Stimulated activated CD4-positive, alpha-beta T cell treated with anti-CD3 and anti-CD28 coated beads, TNF-alpha, amount 100 ng/mL, for 4 hours (primary cell): ENCODE results near the gene CXCL14.

Experiments
- DNase-seq, 3 experiments: peaks; one replicate each; pipeline ENCODE4 v3.0.0-alpha.2; 2020; ENCODE audit warnings: low read depth in 3 of 3

The CXCL14 gene

DNA sequence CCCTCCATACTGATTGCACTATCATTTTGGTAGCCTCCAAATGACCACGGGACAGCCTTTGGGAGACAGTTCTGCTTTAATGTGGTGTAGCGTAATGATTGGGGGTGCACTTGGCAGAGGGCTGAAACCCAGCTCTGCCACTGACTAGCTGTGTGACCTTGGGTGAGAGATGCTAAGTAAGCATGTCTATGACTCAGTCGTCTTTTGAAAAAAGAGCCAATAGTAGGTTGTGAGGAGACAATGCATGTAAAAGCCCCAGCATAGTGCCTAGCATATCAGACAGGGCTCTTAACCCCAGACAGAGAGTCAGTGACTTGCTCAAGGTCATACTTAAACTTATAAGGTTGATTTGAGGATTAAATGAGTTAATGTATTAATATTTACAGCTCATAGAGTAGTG lies 18.0 kb upstream of the CXCL14 start:
- DNase-seq = no peak

DNA sequence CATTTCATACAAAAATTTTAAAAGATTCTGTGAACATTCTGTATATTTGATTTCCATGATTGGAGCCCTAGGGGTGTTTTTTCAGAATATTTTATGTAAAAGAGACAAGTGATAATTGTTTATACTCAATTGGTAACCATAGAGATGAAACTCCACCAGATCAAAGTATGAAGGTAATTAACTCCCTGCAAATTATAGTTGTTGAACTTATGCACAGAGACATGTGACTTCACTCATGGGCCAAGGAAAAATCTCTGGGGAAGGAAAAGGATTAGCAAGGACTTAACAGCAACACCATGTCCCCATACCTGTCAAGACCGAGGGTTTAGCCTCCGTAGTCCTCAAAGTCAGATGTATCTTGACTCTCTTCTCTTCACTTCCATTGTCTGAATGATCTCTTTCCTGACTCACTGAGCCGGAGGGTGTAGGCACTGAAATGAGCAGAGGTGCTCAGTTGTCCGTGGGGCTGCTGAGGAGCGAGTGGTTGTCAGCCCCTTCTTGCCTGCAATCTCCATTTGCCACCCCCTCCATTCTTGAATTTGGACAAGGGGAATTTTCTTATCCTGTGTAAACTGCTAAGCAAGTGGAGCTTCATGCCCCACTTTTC lies 17.5 kb upstream of the CXCL14 start:
- DNase-seq = no peak

DNA sequence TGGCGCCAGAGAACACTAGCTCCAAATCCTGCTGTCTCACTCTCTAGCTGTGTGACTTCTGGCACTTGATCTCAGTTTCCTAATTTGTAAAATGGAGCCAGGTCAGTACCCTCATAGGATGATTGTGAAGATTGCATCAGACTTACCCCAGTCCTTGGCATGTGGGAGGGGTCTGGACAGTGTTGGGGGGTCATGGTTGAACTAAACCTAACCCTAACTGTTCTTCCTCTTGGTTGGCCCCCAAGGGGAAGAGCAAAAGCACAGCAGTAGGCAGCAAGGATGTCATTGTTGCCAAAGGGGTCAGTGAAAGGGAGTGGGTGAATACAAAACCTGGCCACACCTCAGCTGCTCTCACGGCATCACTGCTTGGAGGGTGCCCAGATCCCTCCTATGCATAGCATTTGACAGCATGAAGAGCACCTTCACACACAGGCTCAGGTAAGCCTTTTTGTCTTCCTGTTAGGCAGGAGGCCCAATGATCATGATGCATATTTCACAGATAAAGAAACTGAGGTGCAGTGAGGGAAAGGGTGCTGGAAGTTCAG lies 15.7 kb upstream of the CXCL14 start:
- no peak for DNase-seq

DNA sequence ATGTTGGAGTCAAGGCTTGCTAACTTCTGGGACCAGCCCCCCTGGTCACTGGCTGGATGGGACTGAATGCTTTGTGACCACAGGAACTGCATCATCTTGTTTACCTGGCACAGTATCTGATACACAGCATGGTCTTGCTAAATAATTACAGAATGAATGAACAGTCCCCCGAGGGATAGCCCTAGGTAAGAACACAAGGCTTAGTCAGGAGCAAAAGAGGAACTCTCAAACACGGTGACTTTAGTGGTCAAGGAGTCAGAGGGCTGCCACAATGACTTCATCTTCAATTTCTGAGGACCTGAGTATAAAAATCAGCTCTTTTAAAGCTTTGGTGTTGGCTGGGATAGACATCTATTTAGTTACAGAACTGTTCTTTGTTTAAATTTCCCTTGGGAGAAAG lies 15.1 kb upstream of the CXCL14 start:
- DNase-seq = no peak

DNA sequence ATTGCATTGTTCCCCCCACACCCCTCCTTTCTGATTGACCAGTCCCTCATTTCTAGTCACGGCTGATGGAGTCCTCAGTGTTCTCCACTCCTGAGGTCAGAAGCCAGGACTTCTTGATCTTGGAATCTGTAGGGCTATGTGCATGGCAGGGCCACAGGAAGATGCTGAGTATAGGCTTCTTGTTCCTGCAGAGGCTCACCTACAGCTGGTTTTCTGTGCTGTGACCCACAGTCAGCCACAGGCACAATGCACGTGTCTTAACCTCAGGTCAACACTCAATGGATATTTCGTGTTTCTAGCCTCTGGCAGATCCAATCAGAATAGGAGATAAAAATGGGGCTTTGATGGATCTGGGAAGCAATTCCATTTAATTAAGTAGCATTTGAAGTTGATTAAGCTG lies 14.3 kb upstream of the CXCL14 start:
- no peak for DNase-seq

DNA sequence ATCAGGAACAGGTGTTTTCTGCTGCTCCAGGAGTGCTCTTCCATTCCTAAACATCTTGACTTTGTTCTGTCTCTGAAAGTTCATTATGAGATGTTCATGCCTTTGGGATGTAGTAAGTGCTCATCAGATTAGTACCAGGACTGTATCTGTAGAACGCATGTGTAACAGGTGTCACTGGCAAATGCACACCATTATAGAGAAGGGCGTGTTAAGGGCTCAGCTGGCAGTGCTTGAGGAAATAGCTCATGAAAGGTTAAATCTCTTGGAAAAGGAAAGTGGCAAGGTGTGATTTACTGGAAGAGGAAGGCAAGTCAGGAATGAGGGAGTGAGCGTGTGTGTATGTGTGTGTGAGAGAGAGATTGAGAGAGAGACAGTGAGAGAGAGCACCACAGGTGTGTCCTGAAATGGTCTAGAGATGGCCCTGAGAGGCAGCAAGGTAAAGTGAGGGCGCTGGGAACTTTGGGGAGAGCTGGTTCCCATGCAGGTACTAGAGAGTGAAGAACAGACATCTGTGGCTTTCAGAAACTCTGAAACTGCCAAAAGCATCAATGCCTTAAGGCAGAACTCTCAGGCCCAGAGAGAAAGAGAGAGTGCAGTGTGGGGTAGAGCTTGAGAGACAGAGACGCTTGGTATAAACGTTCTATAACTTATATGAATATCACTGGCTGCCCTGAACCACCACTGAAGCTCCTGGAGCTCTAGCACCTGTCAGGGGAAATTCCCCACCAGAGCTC lies 13.7 kb upstream of the CXCL14 start:
- no peak for DNase-seq

DNA sequence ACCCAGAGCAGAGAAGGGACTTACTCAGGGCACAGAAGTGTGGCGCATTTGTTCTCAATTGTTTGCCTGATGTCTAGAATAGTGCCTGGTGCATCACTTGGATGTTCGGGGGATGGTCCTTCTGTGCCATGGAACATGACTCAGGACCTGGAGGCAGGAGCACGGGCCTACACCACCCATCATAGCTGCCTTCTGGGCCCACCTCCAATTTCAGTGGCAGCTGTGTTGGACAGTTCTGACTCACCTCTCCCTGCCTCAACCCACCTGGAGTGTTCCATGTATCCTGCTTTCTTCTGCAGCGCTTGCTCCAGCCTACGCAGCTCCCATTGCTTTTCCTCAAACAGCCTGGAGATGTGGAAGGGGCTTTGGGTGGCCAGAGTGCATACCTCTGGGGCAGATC lies 12.5 kb upstream of the CXCL14 start:
- DNase-seq = no peak

DNA sequence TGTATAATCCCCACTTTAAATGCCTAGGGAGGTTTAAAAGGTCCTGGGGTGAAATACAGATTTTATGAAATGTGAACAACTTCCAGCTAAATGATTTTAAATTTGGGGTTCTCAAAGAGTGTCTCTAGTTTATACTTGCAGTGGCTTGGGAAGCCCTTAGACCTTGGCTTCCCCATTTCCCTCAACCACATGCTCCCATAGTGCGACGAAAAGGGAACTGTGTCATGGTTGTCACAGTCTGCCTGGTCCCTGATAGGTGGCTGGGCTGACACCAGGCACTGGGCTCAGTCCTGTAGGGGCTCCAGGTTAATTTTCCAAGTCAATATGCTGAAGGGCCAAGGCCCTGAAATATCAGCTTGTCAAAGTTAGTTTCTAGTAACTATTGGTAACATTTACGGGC lies 10.4 kb upstream of the CXCL14 start:
- no peak for DNase-seq

DNA sequence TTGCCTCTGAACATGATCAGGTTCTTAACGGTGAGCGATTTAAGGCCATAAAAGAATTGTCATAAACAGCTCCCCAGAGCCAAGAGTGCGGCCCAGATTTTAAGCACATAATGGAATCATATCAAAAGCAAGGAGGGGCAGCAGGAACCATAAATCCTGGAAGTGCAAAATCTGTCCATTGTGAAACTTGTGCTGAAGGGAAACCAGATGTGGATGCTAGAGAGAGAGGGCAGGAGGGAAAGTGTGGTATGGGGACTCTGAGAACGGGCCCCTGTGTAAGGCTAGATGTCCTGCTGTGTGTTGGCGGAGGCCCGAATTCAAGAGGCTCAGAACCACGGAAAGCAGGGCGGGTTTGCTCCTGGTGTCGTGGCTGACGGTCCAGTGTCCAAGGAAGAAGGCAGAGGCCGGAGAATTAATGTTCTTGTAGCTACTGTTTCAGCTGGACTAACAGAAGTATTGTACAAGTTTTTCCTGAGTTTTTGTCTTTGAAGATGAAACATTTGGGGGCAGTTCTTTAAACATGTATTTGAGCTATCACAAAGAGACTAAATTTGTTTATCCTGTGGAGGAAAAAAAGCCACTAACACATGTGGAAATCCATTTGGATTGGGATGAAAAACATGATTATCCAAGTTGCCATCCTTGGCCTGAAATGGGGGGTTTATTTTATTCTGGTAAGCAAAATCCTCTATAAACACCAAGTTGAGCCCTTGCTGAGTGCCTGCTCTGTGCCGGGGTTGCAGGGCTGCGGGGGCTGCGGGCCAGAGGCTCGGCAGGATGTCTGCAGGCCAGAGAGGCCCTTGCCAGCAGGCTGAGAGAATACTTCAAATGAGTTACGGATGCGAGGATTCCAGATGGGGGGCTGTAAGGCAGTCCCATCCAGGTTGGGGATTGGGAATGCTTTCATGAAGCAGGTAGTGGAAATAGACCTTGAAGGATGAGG lies 9.2 kb upstream of the CXCL14 start:
- DNase-seq = no peak

DNA sequence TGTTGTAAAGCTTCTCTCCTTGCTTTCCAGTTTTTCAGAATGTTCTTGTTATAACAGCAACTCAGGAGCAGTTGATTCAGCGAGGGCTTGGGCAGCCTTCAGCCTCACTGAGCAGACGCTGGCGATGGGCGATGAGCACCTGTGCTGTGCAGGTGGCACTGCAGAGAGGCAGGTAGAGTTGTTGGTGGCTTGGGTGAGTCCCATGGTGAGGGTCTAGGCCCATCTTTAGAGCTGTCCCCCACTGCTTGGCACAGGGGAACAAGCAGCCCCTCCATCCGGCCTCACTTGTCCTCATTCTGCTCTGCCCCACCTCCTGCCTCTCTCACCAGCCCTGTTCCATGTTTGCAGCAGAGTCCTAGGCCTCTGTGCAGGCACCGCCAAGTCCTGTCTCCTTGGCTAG lies 6.1 kb upstream of the CXCL14 start:
- no peak for DNase-seq

DNA sequence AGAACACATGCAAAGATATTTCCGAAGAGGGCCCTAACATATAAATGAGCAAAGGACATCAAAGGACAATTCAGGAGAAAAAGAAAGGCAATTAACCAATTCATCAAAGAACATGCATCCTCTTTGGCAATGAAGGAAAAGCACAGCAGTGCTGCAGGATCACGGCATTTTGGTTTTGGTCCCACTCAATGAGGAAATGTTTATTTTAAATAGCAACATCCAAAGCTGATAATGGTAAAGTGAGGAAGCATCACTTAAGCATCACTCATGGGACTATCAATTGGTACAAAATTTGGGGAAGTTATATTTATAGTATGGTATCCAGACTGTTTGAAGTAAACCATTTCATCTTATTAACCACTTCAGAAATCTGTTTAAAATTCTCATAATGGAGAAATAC lies 5.5 kb upstream of the CXCL14 start:
- DNase-seq = no peak

DNA sequence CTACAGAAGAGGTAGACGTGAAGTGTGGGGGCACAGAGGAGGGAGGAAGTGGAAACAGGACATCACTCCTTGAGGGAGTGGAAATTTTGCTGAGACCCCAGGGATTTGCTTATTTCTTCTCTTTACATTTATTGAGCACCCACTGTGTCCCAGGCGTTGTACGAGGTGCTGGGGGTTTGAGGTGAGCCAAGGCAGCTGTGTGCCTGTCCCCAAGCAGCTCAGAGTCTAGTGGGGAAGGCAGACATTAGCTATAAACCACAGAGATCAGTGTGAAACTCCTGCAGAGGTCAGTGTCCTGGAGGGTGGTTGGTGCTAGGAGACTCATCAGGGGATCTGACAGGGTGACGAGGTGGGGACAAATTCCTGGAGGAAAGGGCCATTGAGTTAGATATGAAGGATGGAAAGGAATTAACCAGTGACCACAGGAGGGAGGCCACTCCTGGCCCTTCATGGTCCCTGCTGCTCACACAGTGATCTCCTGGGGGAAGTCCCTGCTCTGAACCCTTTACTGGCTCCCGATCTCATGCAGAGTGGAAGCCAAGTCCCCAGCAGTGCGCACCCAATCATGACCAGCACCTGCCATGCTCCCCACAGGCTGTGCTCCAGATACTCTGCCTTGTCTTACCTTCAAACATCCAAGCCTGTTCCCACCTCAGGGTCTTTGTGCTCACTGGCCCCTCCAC lies 3.4 kb upstream of the CXCL14 start:
- no peak for DNase-seq

DNA sequence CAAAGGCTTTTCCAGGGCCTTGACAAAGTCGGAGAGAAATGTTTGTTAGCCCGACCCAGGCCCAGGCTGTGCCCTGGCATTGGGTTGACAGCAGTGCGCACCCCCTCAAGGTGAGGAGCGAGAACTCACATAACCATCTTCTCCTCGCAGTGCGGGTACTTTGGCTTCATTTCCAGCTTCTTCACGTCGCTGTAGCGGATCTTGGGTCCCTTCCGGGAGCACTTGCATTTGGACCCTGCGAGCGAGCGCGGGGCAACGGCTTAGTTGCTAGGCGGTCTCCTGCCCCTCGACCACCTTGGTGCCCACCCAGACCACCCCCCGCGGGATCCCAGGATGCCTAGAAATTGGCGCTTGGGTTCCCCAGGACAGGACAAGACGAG lies 496 bp downstream of the CXCL14 start:
- DNase-seq = no peak

DNA sequence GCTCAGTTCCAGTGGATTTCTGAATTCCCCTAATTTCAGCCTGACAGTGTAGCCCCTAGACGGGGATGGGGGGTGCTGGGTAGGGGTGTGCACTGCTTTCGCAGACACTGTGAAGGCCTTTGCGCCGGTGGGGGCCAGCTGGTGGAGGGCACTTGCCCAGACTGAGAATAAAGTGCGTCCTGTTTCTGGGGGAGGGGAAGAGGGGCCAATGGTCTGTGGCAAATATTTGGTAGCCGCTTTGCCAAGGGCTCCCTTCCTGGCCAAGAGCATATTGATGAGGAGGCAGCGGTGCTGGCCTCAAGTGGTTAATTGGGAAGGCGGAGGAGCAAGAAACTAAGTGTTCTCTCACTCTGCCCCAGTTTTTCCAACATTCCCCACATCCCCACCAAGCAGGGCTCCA lies 1.4 kb downstream of the CXCL14 start:
- no peak for DNase-seq

DNA sequence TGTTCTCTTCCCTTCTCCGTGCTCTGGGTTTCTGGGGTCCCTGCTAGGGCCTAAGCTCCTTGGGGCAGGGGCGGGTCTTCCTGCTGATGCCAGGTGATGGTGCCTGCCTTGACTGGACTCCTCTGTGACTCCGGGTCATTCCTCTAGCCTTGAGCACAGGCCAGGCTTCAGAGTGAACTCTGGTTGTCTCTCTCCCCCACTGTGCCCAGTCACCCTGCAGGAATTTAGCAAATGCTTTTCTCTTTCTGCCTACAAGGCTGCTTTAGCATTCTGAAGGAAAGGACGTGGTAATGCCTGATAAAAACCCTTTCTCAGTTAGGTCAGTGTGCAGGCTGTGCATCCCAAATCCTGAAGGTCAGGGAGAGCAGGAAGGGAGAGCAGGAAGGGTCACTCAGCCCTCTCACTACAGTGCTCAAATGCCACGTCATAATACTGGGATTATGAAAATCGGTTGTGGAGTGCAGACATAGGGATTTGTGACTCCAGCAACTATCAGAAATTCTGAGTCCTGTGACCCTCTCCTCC lies 2.7 kb downstream of the CXCL14 start:
- no peak for DNase-seq

DNA sequence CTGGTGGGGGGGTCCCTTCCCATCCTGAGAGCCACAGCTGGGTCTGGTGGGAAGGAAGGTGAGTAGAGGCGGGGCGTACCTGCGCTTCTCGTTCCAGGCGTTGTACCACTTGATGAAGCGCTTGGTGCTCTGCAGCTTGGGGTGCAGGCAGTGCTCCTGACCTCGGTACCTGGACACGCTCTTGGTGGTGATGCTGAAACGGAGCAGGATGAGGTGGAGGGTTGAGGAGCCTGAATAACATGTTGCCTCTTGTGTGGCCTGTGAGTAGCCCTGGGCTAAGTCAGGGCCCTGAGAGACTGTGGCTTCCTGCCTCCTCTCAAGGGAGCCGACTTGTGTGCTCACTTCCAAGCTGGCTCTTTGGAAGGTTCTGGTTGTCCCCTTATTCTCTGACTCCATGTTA lies 4.3 kb downstream of the CXCL14 start:
- DNase-seq = no peak

DNA sequence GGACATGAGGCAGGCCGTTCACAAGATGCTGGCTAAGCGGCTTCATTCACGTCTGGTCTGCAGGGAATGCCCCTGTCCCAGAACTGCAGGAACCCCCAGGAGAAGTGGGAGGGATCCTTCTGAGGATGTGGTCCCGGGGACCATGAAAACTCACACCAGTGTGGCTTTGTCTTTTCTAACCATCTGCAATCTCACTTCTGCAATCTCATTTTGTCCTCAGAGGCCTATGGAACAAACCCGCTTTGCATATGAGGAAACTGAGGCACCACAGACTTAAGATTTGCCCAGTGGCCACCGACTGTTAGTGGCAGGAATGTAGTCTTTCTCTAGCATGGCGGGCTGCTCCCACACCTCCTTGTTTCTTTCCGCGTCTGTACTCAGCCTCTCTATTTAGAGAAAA lies 6.9 kb downstream of the CXCL14 start:
- DNase-seq = no peak

DNA sequence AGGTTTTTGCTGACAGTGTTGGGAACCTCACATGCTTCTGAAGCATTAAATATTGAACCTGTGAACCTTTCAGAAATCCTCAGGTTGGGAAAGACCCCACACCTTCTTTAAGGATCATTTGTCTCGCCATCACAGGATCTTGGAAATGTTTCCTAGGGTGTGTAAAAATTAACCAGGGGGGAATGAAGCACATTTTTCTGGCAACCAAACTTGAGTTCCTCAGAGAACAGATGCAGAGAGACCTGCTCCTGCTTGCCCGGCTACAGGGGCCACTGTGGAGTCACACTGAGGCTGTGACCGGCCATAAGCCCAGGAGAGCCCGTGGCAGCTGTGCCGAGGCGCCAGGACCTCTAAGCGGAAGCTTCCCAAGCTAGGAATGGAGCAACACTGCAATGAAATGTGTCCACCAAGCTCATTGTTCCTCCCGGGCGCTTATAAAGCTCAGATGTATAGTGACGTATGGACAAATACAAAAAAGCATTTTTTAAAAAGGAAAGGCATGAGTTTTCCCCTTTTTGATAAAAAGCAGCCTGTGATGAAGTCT lies 7.7 kb downstream of the CXCL14 start:
- no peak for DNase-seq

DNA sequence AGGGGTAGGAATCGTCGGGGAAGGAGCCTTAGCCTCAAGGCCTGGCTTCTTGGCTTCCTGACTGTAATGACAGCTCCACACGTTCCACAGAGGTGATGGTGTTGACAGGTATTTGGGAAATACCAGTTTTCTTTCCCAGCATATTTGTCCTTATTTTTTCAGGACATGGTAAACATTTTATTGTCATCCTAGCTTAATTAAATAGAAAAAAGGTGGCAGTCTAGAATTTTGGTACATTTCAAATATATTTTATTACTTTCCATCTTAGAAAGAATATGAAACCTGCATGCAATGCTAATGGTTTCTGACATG lies 8.4 kb downstream of the CXCL14 start:
- no peak for DNase-seq

DNA sequence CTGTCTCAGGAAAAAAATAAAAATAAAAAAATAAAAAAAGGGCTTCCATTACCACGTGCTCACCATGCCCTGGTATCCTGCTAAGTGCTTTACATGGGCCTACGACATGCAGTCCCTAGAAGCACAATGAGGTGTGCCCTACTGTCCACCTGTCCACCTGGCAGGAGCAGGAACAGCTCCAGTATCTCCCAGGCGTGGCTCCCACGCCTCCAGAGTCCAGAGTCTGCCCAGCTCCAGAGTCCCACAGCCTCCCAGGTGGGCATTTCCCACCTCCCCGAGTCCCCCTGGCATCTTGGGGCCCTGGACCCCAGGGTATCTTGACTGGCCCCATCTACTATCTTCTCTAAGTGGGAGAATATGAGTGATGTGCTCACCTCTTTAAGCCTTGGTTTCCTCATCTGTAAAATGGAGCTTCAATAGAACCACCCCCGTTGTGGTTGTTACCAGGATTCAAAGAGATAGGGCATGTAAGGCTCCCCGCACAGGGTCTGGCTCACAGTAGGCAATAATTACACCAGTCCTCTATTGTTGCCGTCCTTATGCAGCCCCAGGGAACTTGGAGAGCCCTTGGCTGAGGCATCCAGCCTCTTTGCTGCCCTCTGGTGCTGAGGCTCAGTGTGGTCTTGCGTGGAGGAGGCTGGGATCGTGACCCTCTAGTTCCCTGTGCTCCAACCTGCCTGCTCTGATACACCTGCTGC lies 8.9 kb downstream of the CXCL14 start:
- no peak for DNase-seq

DNA sequence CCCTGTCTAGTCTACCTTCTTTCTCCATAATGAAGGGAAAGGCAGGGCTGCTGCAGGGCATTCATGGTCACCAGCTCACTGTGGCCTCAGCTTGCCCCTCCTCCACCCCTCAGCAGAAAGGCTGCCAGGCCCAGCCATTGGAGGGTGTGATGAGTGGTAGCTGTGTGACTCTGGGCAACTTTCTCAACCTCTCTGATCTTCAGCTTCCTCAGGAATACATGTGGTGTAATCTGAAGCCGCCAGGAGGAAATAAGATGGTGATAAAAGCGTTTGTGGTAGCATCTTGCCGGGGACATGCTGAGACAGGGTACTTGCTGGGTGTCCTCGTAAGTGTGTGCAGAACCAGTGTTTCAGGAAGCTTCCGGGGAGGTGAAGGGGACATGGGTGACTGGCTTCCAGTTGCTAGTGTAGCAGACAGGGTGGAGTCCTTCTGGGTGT lies 9.8 kb downstream of the CXCL14 start:
- DNase-seq = no peak
